GM12878 (cell line): Measurements from ENCODE around the gene MYO9B. TPM values are rescaled to one million over a fixed set of nuclear protein-coding genes. Genes with fewer than 3 reads are reported as not detected.

ENCODE experiments used
- ATAC-seq: fragments of 200-7000 bp; cut with Tn5 transposase; 3 replicates; pipeline ENCODE4 v1.9.1; 2020; ENCODE audit warnings: mild to moderate bottlenecking, moderate library complexity
- BruUV-seq: library from RNA; stranded (reverse); fragments of 400-500 nt; replicated peaks from 2 replicates; lab custom pipeline; 2021; lab: Mats Ljungman, UMichigan
- CTCF ChIA-PET: fragments of 300-600 bp; sonication (Branson Sonifier 250); formaldehyde crosslinking; extraction: SDS; loops from one replicate; lab custom pipeline; 2021; ENCODE audit warnings: inconsistent platforms; lab: Yijun Ruan, JAX
- POLR2A ChIA-PET: fragments of 350-600 bp; formaldehyde crosslinking; extraction: SDS; loops from one replicate; lab custom pipeline; 2021; ENCODE audit warnings: inconsistent platforms; lab: Charles Lee
- RAD21 ChIA-PET: fragments of 300-600 bp; sonication (Branson Sonifier 250); formaldehyde crosslinking; loops from one replicate; lab custom pipeline; 2023; ENCODE audit warnings: antibody characterized with exemption; ENCODE audit not compliant: unreplicated experiment; lab: Charles Lee
- SMC1A ChIA-PET: fragments of 300-600 bp; sonication (Branson Sonifier 250); formaldehyde crosslinking; loops from one replicate; lab custom pipeline; 2023; ENCODE audit not compliant: unreplicated experiment, uncharacterized antibody; lab: Charles Lee
- DNase-seq: peaks from one replicate; pipeline ENCODE4 v3.0.0-alpha.2; 2011; ENCODE audit warnings: low read depth, low spot score
- FAIRE-seq: peaks from 3 replicates; lab custom pipeline; 2011; peaks lifted over from hg19 to GRCh38; lab: Jason Lieb, UNC
- H2AFZ ChIP-seq: 2 replicates; pipeline ENCODE4 v1.6.0; 2011; ENCODE audit warnings: low read depth, low read length, control low read depth; ENCODE audit not compliant: control insufficient read depth
- H3K27ac ChIP-seq: 2 replicates; pipeline ENCODE4 v1.5.1; 2011; ENCODE audit warnings: control low read depth; ENCODE audit not compliant: control insufficient read depth, insufficient read depth
- H3K27me3 ChIP-seq, 2 experiments: replicated peaks in 1 of 2; 2 replicates each; pipeline versions ENCODE4 v1.6.0 to v1.6.1; 2011; ENCODE audit warnings: low read length in 1 of 2; ENCODE audit not compliant: control insufficient read depth in 2 of 2, insufficient read depth in 2 of 2
- H3K36me3 ChIP-seq, 2 experiments: 2 replicates each; pipeline ENCODE4 v1.5.1; 2011; ENCODE audit warnings: low read length in 1 of 2; ENCODE audit not compliant: control insufficient read depth in 2 of 2, insufficient read depth in 2 of 2
- H3K4me1 ChIP-seq: 2 replicates; pipeline ENCODE4 v1.6.1; 2011; ENCODE audit warnings: mild to moderate bottlenecking, low read length, moderate library complexity, mixed read lengths; ENCODE audit not compliant: control insufficient read depth, insufficient read depth
- H3K4me2 ChIP-seq: 2 replicates; pipeline ENCODE4 v1.6.0; 2011; ENCODE audit warnings: control low read depth; ENCODE audit not compliant: control insufficient read depth, insufficient read depth
- H3K4me3 ChIP-seq: fragments of 200-600 bp; sonication (generic); 2 replicates; pipeline ENCODE4 v1.5.1; 2016
- H3K79me2 ChIP-seq: 2 replicates; pipeline ENCODE4 v1.6.0; 2011; ENCODE audit warnings: low read length; ENCODE audit not compliant: control insufficient read depth, insufficient read depth
- H3K9ac ChIP-seq: 2 replicates; pipeline ENCODE4 v1.8.0; 2011; ENCODE audit warnings: low read length, control low read depth, mixed read lengths; ENCODE audit not compliant: control insufficient read depth, insufficient read depth
- H3K9me3 ChIP-seq: replicated peaks from 3 replicates; pipeline ENCODE4 v1.5.1; 2011; ENCODE audit warnings: mild to moderate bottlenecking, low read length; ENCODE audit not compliant: control insufficient read depth, insufficient read depth
- H4K20me1 ChIP-seq: 2 replicates; pipeline ENCODE4 v1.6.0; 2011; ENCODE audit not compliant: control insufficient read depth, insufficient read depth
- BHLHE40 ChIP-seq, 2 experiments: fragments of 450-650 bp in 1 of 2; IDR thresholded peaks; 2 replicates each; pipeline ENCODE4 v1.6.1; 2011 to 2017; ENCODE audit warnings: low read depth in 2 of 2, borderline replicate concordance in 1 of 2, improper control_type of control experiment in 1 of 2, low read length in 1 of 2, mild to moderate bottlenecking in 1 of 2
- CBFB ChIP-seq: IDR thresholded peaks from 2 replicates; pipeline ENCODE4 v1.6.1; 2016; ENCODE audit warnings: antibody characterized with exemption, low read depth
- DPF2 ChIP-seq: fragments of 450-650 bp; IDR thresholded peaks from 2 replicates; pipeline ENCODE4 v1.6.1; 2017; ENCODE audit warnings: mild to moderate bottlenecking
- EGR1 ChIP-seq, 2 experiments: IDR thresholded peaks; 1 replicate in 1 of 2; 2 replicates in 1 of 2; pipeline ENCODE4 v1.6.1; 2011 to 2012; ENCODE audit warnings: low read depth in 2 of 2, low read length in 2 of 2, borderline replicate concordance in 1 of 2, mild to moderate bottlenecking in 1 of 2, moderate library complexity in 1 of 2
- FOXK2 ChIP-seq: fragments of 450-650 bp; IDR thresholded peaks from 2 replicates; pipeline ENCODE4 v1.6.1; 2017; ENCODE audit warnings: mild to moderate bottlenecking, moderate library complexity
- SMARCA5 ChIP-seq: fragments of 450-650 bp; IDR thresholded peaks from 2 replicates; pipeline ENCODE4 v1.6.1; 2017; ENCODE audit warnings: mild to moderate bottlenecking
- SPI1 ChIP-seq: IDR thresholded peaks from 2 replicates; pipeline ENCODE4 v1.6.1; 2011; ENCODE audit warnings: low read depth, mild to moderate bottlenecking, low read length, moderate library complexity, borderline replicate concordance; ENCODE audit not compliant: insufficient read depth
- SREBF2 ChIP-seq: IDR thresholded peaks from 2 replicates; pipeline ENCODE4 v1.6.1; 2012; ENCODE audit warnings: mild to moderate bottlenecking, low read length
- TCF3 ChIP-seq: IDR thresholded peaks from 2 replicates; pipeline ENCODE4 v1.6.1; 2012; ENCODE audit warnings: low read depth, mild to moderate bottlenecking, low read length, borderline replicate concordance; ENCODE audit not compliant: insufficient read depth
- YY1 ChIP-seq: IDR thresholded peaks from 2 replicates; pipeline ENCODE4 v1.6.1; 2011; ENCODE audit warnings: low read depth, mild to moderate bottlenecking, low read length
- ZNF207 ChIP-seq: fragments of 450-650 bp; IDR thresholded peaks from 2 replicates; pipeline ENCODE4 v1.6.1; 2014; ENCODE audit warnings: antibody characterized with exemption, mild to moderate bottlenecking, borderline replicate concordance
- ZNF274 ChIP-seq: IDR thresholded peaks from one replicate; pipeline ENCODE4 v1.8.0; 2011; ENCODE audit not compliant: insufficient read length, insufficient read depth
- WGBS: methylation state at CpG from one replicate; pipeline ENCODE4 v1.1.6; 2016; ENCODE audit warnings: low lambda C conversion rate; ENCODE audit not compliant: insufficient replicate concordance, insufficient coverage; ENCODE audit errors: missing lambda C conversion rate; 5-methylcytosine and 5-hydroxymethylcytosine counted together
- in situ Hi-C: fragments of 300-500 bp; cut with MboI; formaldehyde crosslinking; loops from 9 replicates; pipeline ENCODE4 v1.14.3; 2018; ENCODE audit warnings: mixed read lengths
- intact Hi-C: fragments of 100-400 bp; cut with micrococcal nuclease; formaldehyde crosslinking; loops from one replicate; pipeline ENCODE4 v1.14.2; 2022; ENCODE audit not compliant: unreplicated experiment
- polyA plus RNA-seq, 11 experiments: library from polyadenylated mRNA; depleted of rRNA in 4 of 11; unstranded in 6 of 11; stranded (reverse) in 5 of 11; fragments of >200 nt; fragmentation: Nextera tagmentation in 4 of 11; fragmentation: Illumina TruSeq in 1 of 11; extraction: Ambion mirVana in 4 of 11; extraction: Trizol in 1 of 11; gene quantifications; 1 replicate in 1 of 11; 2 replicates in 10 of 11; pipeline versions ENCODE4 v1.2.1 to v1.2.3, GENCODE V29; 2011 to 2016; ENCODE audit warnings: inconsistent platforms in 2 of 11, missing spikeins in 2 of 11, low read depth in 1 of 11
- total RNA-seq, 4 experiments: library from RNA; depleted of rRNA in 3 of 4; stranded (reverse); fragments of >200 nt in 3 of 4; fragmentation: Illumina TruSeq in 1 of 4; extraction: Trizol in 1 of 4; gene quantifications; 2 replicates each; pipeline versions ENCODE4 v1.2.1 to v1.2.3, GENCODE V29; 2013 to 2021
- TF ChIP-seq, protein P1 (sequence below), 3 experiments: IDR thresholded peaks in 2 of 3; conservative IDR thresholded peaks in 1 of 3; 2 replicates each; pipeline ENCODE4 v1.5.1; 2011; ENCODE audit warnings: low read depth in 3 of 3, low read length in 3 of 3, mild to moderate bottlenecking in 3 of 3, control low read depth in 2 of 3, moderate library complexity in 2 of 3, inconsistent platforms in 1 of 3, mixed read lengths in 1 of 3; ENCODE audit not compliant: control insufficient read depth in 2 of 3, insufficient read depth in 1 of 3; ENCODE audit errors: extremely low read depth in 1 of 3
- TF ChIP-seq, protein P2 (sequence below): fragments of 450-650 bp; IDR thresholded peaks from 2 replicates; pipeline ENCODE4 v1.6.1; 2018; ENCODE audit warnings: borderline replicate concordance, mild to moderate bottlenecking; ENCODE audit not compliant: partially characterized antibody

MYO9B gene
- total and polyA plus RNA-seq, 10 of the 15 experiments (the other 5 are each of a cell fraction or from before 2014, with no cell fraction given) = 5.4 to 165 (median 45.8) TPM

DNA sequence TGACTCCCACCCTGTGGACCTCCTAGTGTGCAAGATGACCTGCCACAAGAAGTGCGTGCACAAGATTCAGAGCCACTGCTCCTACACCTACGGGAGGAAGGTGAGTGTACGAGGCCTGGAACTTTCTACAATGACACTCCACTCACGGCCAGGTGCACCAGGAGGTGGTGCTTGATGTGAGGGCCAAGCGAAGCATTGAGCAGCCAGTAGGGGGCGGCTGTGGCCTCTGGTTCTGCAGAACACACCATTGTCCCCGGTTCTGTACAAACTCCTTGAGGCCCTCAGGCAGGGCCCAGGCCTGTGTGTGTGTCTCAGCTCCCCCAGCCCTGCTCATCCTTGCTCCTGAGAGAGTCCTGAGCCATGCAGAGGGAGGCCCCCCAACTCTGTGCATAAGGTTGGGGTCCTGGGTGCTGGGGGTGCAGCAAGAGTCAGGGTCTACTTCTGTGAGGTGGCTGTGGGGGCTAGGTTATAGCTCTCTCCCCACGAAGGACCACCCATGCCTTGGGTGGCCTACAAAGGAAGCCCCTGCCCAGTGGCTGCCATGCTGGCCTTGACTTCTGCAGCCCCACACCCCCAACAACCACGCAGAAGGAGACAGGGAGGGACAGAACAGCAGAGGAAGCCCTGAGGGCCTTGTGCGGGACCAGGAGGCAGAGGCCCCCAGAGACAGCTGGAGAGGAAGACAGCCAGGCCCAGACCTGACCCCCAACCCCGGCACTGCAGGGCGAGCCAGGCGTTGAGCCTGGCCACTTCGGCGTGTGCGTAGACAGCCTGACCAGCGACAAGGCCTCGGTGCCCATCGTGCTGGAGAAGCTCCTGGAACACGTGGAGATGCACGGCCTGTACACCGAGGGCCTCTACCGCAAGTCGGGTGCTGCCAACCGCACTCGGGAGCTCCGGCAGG is 129.9 kb downstream of the MYO9B start (continued):
- TF ChIP-seq ZNF207 (no peak), YY1 (no peak), ZNF274 (no peak), BHLHE40 (IDR thresholded peaks at IDR 0.05; ENCODE audit: borderline replicate concordance in 1 of 2, low read depth in 2 of 2, low read length in 1 of 2) (no peak), SREBF2 (no peak)
- TF ChIP-seq, protein P1, sequence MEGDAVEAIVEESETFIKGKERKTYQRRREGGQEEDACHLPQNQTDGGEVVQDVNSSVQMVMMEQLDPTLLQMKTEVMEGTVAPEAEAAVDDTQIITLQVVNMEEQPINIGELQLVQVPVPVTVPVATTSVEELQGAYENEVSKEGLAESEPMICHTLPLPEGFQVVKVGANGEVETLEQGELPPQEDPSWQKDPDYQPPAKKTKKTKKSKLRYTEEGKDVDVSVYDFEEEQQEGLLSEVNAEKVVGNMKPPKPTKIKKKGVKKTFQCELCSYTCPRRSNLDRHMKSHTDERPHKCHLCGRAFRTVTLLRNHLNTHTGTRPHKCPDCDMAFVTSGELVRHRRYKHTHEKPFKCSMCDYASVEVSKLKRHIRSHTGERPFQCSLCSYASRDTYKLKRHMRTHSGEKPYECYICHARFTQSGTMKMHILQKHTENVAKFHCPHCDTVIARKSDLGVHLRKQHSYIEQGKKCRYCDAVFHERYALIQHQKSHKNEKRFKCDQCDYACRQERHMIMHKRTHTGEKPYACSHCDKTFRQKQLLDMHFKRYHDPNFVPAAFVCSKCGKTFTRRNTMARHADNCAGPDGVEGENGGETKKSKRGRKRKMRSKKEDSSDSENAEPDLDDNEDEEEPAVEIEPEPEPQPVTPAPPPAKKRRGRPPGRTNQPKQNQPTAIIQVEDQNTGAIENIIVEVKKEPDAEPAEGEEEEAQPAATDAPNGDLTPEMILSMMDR (IDR thresholded peaks at IDR 0.05 in 2 of 3, conservative IDR thresholded peaks at IDR 0.05 in 1 of 3; ENCODE audit: control insufficient read depth in 2 of 3, extremely low read depth in 1 of 3, insufficient read depth in 1 of 3, low read depth in 3 of 3, low read length in 3 of 3) = peak; percentile 57 to 73 (median 71)

- WGBS = 95% methylated on average over 25 of the region's 25 CpGs
- ChIA-PET RAD21 (interaction anchor here (1.3 kb wide), 1 partner anchor 53 kb away, joined by 3 read pairs; no protein-coding TSS in a partner anchor), SMC1A (interaction anchor here (0.6 kb wide), 1 partner anchor 18 kb away, joined by 4 read pairs; no protein-coding TSS in a partner anchor), POLR2A (no interaction called here), CTCF (interaction anchor here (0.5 to 0.6 kb wide), 2 partner anchors 33 to 1487 kb away, joined by 3 read pairs; no protein-coding TSS in a partner anchor)
- no TSS peak for BruUV-seq
- Histone ChIP-seq H4K20me1 (no peaks in the 10 kb centered on the region), H2AFZ (no peak overlapping the region), H3K9ac (no peak overlapping the region), H3K27me3 (no peaks in the 10 kb centered on the region), H3K27ac (no peak overlapping the region), H3K4me1 (no peaks in the 10 kb centered on the region; the same call in 1 of the 2 replicates), H3K4me3 (no peak overlapping the region), H3K79me2 (no peaks in the 10 kb centered on the region), H3K9me3 (no peaks in the 10 kb centered on the region), H3K36me3 (peaks cover 7 to 43% of the 10 kb centered on the region in 2 experiments; a peak in 3 of 4 replicates), H3K4me2 (no peak overlapping the region)
- ATAC-seq (no peak), FAIRE-seq (no peak), DNase-seq (no peak)
- intact Hi-C loops = no loop called here
- in situ Hi-C loops = no loop called here
- TF ChIP-seq CBFB = no peak
- no peak for TF ChIP-seq SMARCA5
- TF ChIP-seq SPI1 = no peak
- no peak for TF ChIP-seq TCF3
- TF ChIP-seq EGR1 (IDR thresholded peaks at IDR 0.05; ENCODE audit: borderline replicate concordance in 1 of 2, low read depth in 2 of 2, low read length in 2 of 2) = no peak
- TF ChIP-seq, protein P2, sequence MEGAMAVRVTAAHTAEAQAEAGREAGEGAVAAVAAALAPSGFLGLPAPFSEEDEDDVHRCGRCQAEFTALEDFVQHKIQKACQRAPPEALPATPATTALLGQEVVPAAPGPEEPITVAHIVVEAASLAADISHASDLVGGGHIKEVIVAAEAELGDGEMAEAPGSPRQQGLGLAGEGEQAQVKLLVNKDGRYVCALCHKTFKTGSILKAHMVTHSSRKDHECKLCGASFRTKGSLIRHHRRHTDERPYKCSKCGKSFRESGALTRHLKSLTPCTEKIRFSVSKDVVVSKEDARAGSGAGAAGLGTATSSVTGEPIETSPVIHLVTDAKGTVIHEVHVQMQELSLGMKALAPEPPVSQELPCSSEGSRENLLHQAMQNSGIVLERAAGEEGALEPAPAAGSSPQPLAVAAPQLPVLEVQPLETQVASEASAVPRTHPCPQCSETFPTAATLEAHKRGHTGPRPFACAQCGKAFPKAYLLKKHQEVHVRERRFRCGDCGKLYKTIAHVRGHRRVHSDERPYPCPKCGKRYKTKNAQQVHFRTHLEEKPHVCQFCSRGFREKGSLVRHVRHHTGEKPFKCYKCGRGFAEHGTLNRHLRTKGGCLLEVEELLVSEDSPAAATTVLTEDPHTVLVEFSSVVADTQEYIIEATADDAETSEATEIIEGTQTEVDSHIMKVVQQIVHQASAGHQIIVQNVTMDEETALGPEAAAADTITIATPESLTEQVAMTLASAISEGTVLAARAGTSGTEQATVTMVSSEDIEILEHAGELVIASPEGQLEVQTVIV = no peak
- no peak for TF ChIP-seq FOXK2
- TF ChIP-seq DPF2 = no peak
Observed at GRCh38 chr19:17206736-17207581, 131.4 kb downstream of the MYO9B start.
